ENCODE data around the gene IRS1. TPM values are rescaled to one million over a fixed set of nuclear protein-coding genes. Genes with fewer than 3 reads are reported as not detected.

The IRS1 gene
- total and polyA plus RNA-seq, 2 experiments from 2014 or later, result 4.1 to 40.4 TPM

GRCh38 chr2:226788064-226788463 is 11.6 kb downstream of the IRS1 start:
- Histone ChIP-seq H3K27me3 (no peaks in the 10 kb centered on the region), H3K27ac (no peak overlapping the region), H3K4me1 (ENCODE audit: low read depth) (peaks cover 34% of the 10 kb centered on the region), H3K9me3 (ENCODE audit: low read depth) (no peaks in the 10 kb centered on the region), H3K4me3 (no peak overlapping the region), H3K36me3 (no peaks in the 10 kb centered on the region)
- DNase-seq (ENCODE audit: low read depth in 1 of 2, low spot score in 1 of 2), result no peak
- no peak for TF ChIP-seq CTCF (IDR thresholded peaks at IDR 0.05; ENCODE audit: low read depth, low read length)

GRCh38 chr2:226783885-226784284 is 15.7 kb downstream of the IRS1 start:
- TF ChIP-seq CTCF (IDR thresholded peaks at IDR 0.05; ENCODE audit: low read depth, low read length), result no peak
- no peak for DNase-seq (ENCODE audit: low read depth in 1 of 2, low spot score in 1 of 2)
- H3K4me1 ChIP-seq (ENCODE audit: low read depth), result peaks cover 28% of the 10 kb centered on the region
- no peaks in the 10 kb centered on the region for H3K36me3 ChIP-seq
- H3K9me3 ChIP-seq (ENCODE audit: low read depth), result no peaks in the 10 kb centered on the region
- H3K27ac ChIP-seq, result no peak overlapping the region
- H3K27me3 ChIP-seq, result no peaks in the 10 kb centered on the region
- no peak overlapping the region for H3K4me3 ChIP-seq

GRCh38 chr2:226782092-226782713 is 17.4 kb downstream of the IRS1 start:
- Histone ChIP-seq H3K27ac (peak overlapping the region; percentile 58), H3K36me3 (no peaks in the 10 kb centered on the region), H3K4me3 (no peak overlapping the region), H3K9me3 (ENCODE audit: low read depth) (no peaks in the 10 kb centered on the region), H3K27me3 (no peaks in the 10 kb centered on the region), H3K4me1 (ENCODE audit: low read depth) (peaks cover 20% of the 10 kb centered on the region)
- peak in 1 of 2 donors; percentile 61 for DNase-seq (ENCODE audit: low read depth in 1 of 2, low spot score in 1 of 2)
- TF ChIP-seq CTCF (IDR thresholded peaks at IDR 0.05; ENCODE audit: low read depth, low read length), result no peak

GRCh38 chr2:226780431-226780830 is 19.2 kb downstream of the IRS1 start:
- H3K4me3 ChIP-seq, result no peak overlapping the region
- no peak overlapping the region for H3K27ac ChIP-seq
- no peaks in the 10 kb centered on the region for H3K9me3 ChIP-seq (ENCODE audit: low read depth)
- DNase-seq (ENCODE audit: low read depth in 1 of 2, low spot score in 1 of 2), result no peak
- peaks cover 20% of the 10 kb centered on the region for H3K4me1 ChIP-seq (ENCODE audit: low read depth)
- no peaks in the 10 kb centered on the region for H3K36me3 ChIP-seq
- TF ChIP-seq CTCF (IDR thresholded peaks at IDR 0.05; ENCODE audit: low read depth, low read length), result no peak
- no peaks in the 10 kb centered on the region for H3K27me3 ChIP-seq

GRCh38 chr2:226777611-226778010 is 22.0 kb downstream of the IRS1 start:
- no peak overlapping the region for H3K4me3 ChIP-seq
- H3K27me3 ChIP-seq, result no peaks in the 10 kb centered on the region
- H3K27ac ChIP-seq, result no peak overlapping the region
- H3K9me3 ChIP-seq (ENCODE audit: low read depth), result no peaks in the 10 kb centered on the region
- no peaks in the 10 kb centered on the region for H3K36me3 ChIP-seq
- no peak for DNase-seq (ENCODE audit: low read depth in 1 of 2, low spot score in 1 of 2)
- H3K4me1 ChIP-seq (ENCODE audit: low read depth), result peaks cover 36% of the 10 kb centered on the region
- TF ChIP-seq CTCF (IDR thresholded peaks at IDR 0.05; ENCODE audit: low read depth, low read length), result no peak

Measured in cardiac muscle cell (in vitro differentiated cells and primary cell).